PC-9 (cell line): ENCODE measurements around the gene C5orf46.

Source experiments
- CTCF ChIP-seq: fragments of 200-600 bp; sonication (generic); conservative IDR thresholded peaks from 2 replicates; pipeline ENCODE4 v1.6.1; 2017; ENCODE audit warnings: mixed run types, antibody characterized with exemption, mild to moderate bottlenecking, moderate library complexity
- EZH2 ChIP-seq: fragments of 200-600 bp; sonication (generic); IDR thresholded peaks from 2 replicates; pipeline ENCODE4 v1.8.0; 2017; ENCODE audit warnings: antibody characterized with exemption, low read depth

GRCh38 chr5:147892696-147893296, 13.5 kb downstream of the C5orf46 start:
- no peak for TF ChIP-seq CTCF
- TF ChIP-seq EZH2 = no peak
